Endothelial cell (in vitro differentiated cells): ENCODE results near the gene MT1G. TPM values are rescaled to one million over a fixed set of nuclear protein-coding genes. Genes with fewer than 3 reads are reported as not detected.
"Not testable (repeated sequence)": the region's sequence is repeated elsewhere in the genome, so short reads cannot be mapped to it uniquely, and the experiment has no call there.

Experiments
- DNase-seq: peaks from one replicate; pipeline ENCODE4 v3.0.0; 2021; ENCODE audit warnings: low spot score
- H3K27ac Mint-ChIP-seq: one replicate; pipeline ENCODE4 v1.8.0; 2021; ENCODE audit warnings: mixed read lengths, inconsistent platforms; ENCODE audit not compliant: unreplicated experiment
- H3K27me3 Mint-ChIP-seq: one replicate; pipeline ENCODE4 v1.8.0; 2021; ENCODE audit warnings: mild to moderate bottlenecking, moderate library complexity, mixed read lengths, inconsistent platforms; ENCODE audit not compliant: unreplicated experiment
- H3K36me3 Mint-ChIP-seq: one replicate; pipeline ENCODE4 v1.8.0; 2021; ENCODE audit warnings: mild to moderate bottlenecking, low read depth, mixed read lengths, inconsistent platforms; ENCODE audit not compliant: unreplicated experiment
- H3K4me1 Mint-ChIP-seq: one replicate; pipeline ENCODE4 v1.8.0; 2021; ENCODE audit warnings: mild to moderate bottlenecking, mixed read lengths, inconsistent platforms; ENCODE audit not compliant: unreplicated experiment
- H3K4me3 Mint-ChIP-seq: one replicate; pipeline ENCODE4 v1.8.0; 2021; ENCODE audit warnings: mild to moderate bottlenecking, mixed read lengths, inconsistent platforms; ENCODE audit not compliant: unreplicated experiment
- H3K9me3 Mint-ChIP-seq: one replicate; pipeline ENCODE4 v1.8.0; 2021; ENCODE audit warnings: mixed read lengths, inconsistent platforms; ENCODE audit not compliant: unreplicated experiment
- total RNA-seq: library from RNA; stranded (reverse); fragmentation: NEBNext Ultra II Directional; extraction: Animal tissue kit (Norgen Biotek cat#: 25700); gene quantifications from one replicate; pipeline ENCODE4 v1.2.1, GENCODE V29; 2021; ENCODE audit not compliant: unreplicated experiment
- TF ChIP-seq, protein P1 (sequence below): fragments of 200-600 bp; sonication (generic); IDR thresholded peaks from one replicate; pipeline ENCODE4 v1.5.0; 2021; ENCODE audit warnings: antibody characterized with exemption; ENCODE audit not compliant: unreplicated experiment

MT1G gene
- total RNA-seq, 1 donor from 2014 or later: not detected

DNA sequence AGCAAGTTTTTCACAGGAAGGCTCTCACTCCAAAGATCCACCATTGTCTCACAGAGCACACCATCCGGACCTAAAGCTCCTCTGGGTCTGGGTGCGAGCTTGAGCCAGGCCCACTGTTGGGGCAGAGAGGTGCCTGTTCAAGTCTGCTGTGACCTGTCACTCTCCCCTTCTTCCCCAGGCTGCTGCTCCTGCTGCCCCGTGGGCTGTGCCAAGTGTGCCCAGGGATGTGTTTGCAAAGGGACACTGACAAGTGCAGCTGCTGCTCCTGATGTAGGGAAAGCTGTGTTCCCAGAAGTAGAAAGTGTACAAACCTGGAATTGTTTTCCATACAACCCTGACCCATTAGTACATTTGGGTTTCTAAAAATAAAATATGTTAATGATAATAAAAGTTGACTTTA lies 9.6 kb upstream of the MT1G start:
- H3K27me3 Mint-ChIP-seq: peaks cover 27% of the 10 kb centered on the region

DNA sequence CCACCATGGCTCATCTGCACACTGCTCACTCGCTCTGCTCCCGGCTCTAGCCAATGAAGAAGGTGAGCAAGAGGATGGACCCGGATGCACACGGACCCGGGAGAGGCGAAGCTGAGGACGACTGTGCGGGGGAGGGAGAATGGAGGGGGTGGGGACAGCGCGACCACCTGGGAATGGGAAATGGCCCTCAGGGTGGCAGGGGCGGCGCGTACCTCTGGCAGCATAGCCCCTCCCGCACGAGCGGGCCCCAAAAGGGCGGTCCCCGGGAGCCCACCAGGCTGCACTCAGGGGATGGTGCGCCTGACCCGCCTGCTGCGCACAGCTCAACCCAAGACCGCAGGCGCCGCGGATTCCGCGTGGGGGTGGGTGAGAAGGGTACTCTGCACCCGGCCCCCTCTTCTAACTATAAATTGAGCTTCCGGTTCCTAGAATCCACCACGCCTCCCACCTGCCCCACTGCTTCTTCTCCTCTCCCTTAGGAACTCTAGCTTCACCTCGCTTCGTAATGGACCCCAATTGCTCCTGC lies 7.9 kb upstream of the MT1G start:
- DNase-seq: no peak
- no peak overlapping the region for H3K4me3 Mint-ChIP-seq
- peaks cover 4% of the 10 kb centered on the region for H3K4me1 Mint-ChIP-seq
- TF ChIP-seq, protein P1, sequence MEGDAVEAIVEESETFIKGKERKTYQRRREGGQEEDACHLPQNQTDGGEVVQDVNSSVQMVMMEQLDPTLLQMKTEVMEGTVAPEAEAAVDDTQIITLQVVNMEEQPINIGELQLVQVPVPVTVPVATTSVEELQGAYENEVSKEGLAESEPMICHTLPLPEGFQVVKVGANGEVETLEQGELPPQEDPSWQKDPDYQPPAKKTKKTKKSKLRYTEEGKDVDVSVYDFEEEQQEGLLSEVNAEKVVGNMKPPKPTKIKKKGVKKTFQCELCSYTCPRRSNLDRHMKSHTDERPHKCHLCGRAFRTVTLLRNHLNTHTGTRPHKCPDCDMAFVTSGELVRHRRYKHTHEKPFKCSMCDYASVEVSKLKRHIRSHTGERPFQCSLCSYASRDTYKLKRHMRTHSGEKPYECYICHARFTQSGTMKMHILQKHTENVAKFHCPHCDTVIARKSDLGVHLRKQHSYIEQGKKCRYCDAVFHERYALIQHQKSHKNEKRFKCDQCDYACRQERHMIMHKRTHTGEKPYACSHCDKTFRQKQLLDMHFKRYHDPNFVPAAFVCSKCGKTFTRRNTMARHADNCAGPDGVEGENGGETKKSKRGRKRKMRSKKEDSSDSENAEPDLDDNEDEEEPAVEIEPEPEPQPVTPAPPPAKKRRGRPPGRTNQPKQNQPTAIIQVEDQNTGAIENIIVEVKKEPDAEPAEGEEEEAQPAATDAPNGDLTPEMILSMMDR: no peak
- no peak overlapping the region for H3K27ac Mint-ChIP-seq
- H3K9me3 Mint-ChIP-seq: no peaks in the 10 kb centered on the region
- H3K27me3 Mint-ChIP-seq: peaks cover 24% of the 10 kb centered on the region
- H3K36me3 Mint-ChIP-seq: no peaks in the 10 kb centered on the region

More for the DNA sequence above, 9.6 kb upstream of the MT1G start:
- Mint-ChIP-seq H3K9me3 (no peaks in the 10 kb centered on the region), H3K4me1 (peaks cover 9% of the 10 kb centered on the region), H3K36me3 (peaks cover 6% of the 10 kb centered on the region), H3K4me3 (no peak overlapping the region), H3K27ac (no peak overlapping the region)
- TF ChIP-seq, protein P1: no peak
- no peak for DNase-seq

- not testable (repeated sequence) for H3K36me3 Mint-ChIP-seq
Measured at GRCh38 chr16:56674570-56674969, 6.7 kb upstream of the MT1G start.

GRCh38 chr16:56673921-56674320 lies 6.1 kb upstream of the MT1G start:
- no peak overlapping the region for H3K4me3 Mint-ChIP-seq
- H3K4me1 Mint-ChIP-seq: peaks cover 7% of the 10 kb centered on the region
- H3K27me3 Mint-ChIP-seq: peaks cover 36% of the 10 kb centered on the region
- H3K9me3 Mint-ChIP-seq: no peaks in the 10 kb centered on the region
- peaks cover 1% of the 10 kb centered on the region for H3K36me3 Mint-ChIP-seq
- peak; percentile 42 for DNase-seq
- H3K27ac Mint-ChIP-seq: no peak overlapping the region
- TF ChIP-seq, protein P1: peak; percentile 44

More at GRCh38 chr16:56674570-56674969, 6.7 kb upstream of the MT1G start:
- not testable (repeated sequence) for H3K4me1 Mint-ChIP-seq, DNase-seq, H3K9me3 Mint-ChIP-seq, H3K27ac Mint-ChIP-seq, H3K4me3 Mint-ChIP-seq
- peaks cover 32% of the 10 kb centered on the region for H3K27me3 Mint-ChIP-seq

- TF ChIP-seq, protein P1: no peak
- Mint-ChIP-seq H3K27me3 (peaks cover 45% of the 10 kb centered on the region), H3K4me1 (peaks cover 14% of the 10 kb centered on the region), H3K36me3 (peaks cover 7% of the 10 kb centered on the region), H3K27ac (no peak overlapping the region), H3K9me3 (no peaks in the 10 kb centered on the region), H3K4me3 (no peak overlapping the region)
- no peak for DNase-seq
Measured at GRCh38 chr16:56672761-56673536, 5.1 kb upstream of the MT1G start.

DNA sequence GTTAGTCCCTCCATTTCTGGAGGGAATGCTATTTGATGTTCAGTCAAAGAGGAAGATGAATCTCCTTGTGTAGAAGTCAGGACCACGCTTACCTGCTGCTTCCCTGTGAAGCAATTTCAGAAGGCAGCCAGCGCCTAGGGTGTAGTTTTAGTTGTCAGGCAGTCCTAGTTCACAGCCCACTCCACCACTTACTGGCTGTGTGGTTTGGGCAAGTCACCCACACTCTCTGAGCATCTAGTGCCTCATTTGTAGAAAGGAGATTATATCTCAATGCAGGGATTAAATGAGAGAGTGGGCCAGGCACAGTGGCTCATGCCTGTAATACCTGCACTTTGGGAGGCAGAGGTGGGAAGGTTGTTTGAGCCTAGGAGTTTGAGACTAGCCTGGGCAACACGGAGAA lies 4.3 kb upstream of the MT1G start:
- not testable (repeated sequence) for H3K36me3 Mint-ChIP-seq, H3K27ac Mint-ChIP-seq, H3K4me3 Mint-ChIP-seq, DNase-seq, H3K9me3 Mint-ChIP-seq
- peaks cover 47% of the 10 kb centered on the region for H3K27me3 Mint-ChIP-seq
- peaks cover 14% of the 10 kb centered on the region for H3K4me1 Mint-ChIP-seq

DNA sequence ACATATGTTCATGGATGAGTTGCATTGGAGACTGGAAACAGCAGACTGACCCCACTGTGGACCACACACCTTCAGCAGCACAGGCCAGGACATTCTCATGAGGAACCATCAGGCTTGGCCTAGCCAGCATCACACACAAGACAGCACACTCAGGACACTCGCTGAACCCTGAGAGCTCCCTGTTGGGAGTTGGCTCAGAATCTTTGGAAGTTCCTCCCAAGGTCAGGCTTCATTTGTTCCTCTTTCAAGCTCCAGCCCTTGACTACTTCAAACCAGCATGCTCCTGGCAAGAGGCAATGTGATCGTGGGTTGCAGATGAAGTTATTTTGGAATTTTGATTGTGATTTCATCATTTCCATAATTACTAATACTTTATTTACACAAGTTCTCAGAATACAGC lies 3.8 kb upstream of the MT1G start:
- not testable (repeated sequence) for H3K36me3 Mint-ChIP-seq, DNase-seq, H3K4me3 Mint-ChIP-seq, H3K9me3 Mint-ChIP-seq
- Mint-ChIP-seq H3K27me3 (peaks cover 47% of the 10 kb centered on the region), H3K27ac (peak overlapping the region; percentile 24), H3K4me1 (peaks cover 14% of the 10 kb centered on the region)
